HepG2 (cell line): ENCODE results near the gene LRRIQ4. TPM values are rescaled to one million over a fixed set of nuclear protein-coding genes. Genes with fewer than 3 reads are reported as not detected.
A peak's percentile ranks its signal among the peaks of the same experiment; 100 is the strongest.

Experiments used
- ATRX ChIP-seq: sonication (generic); formaldehyde crosslinking; IDR thresholded peaks from 2 replicates; pipeline ENCODE4 v1.4.0; 2020; ENCODE audit warnings: missing genetic modification reagents, borderline replicate concordance
- FIP1L1 ChIP-seq: fragments of 200-400 bp; formaldehyde crosslinking; IDR thresholded peaks from 2 replicates; pipeline ENCODE4 v1.6.1; 2018; ENCODE audit warnings: low read depth, mild to moderate bottlenecking, low read length, moderate library complexity, borderline replicate concordance; ENCODE audit not compliant: insufficient read depth
- MBNL3 ChIP-seq: fragments of 250-450 bp; sonication (Bioruptor Pico); conservative IDR thresholded peaks from 2 replicates; pipeline ENCODE4 v1.8.0; 2022; ENCODE audit warnings: mild to moderate bottlenecking, inconsistent platforms
- MED13 ChIP-seq: sonication (generic); formaldehyde crosslinking; IDR thresholded peaks from 2 replicates; pipeline ENCODE4 v1.5.0; 2020; ENCODE audit warnings: missing genetic modification reagents
- NCOA1 ChIP-seq: sonication (generic); formaldehyde crosslinking; IDR thresholded peaks from 2 replicates; pipeline ENCODE4 v1.9.0; 2021; ENCODE audit warnings: missing genetic modification reagents
- NFE2 ChIP-seq: sonication (generic); formaldehyde crosslinking; IDR thresholded peaks from 2 replicates; pipeline ENCODE4 v1.4.0; 2020; ENCODE audit warnings: missing genetic modification reagents
- TP53 ChIP-seq: sonication (generic); formaldehyde crosslinking; conservative IDR thresholded peaks from 2 replicates; pipeline ENCODE4 v1.4.0; 2020; ENCODE audit warnings: missing genetic modification reagents
- ZNF501 ChIP-seq: sonication (generic); formaldehyde crosslinking; IDR thresholded peaks from 2 replicates; pipeline ENCODE4 v1.5.1; 2020; ENCODE audit warnings: mild to moderate bottlenecking, moderate library complexity, missing genetic modification reagents
- ZSCAN12 ChIP-seq: sonication (generic); formaldehyde crosslinking; IDR thresholded peaks from 2 replicates; pipeline ENCODE4 v1.9.0; 2021; ENCODE audit warnings: mild to moderate bottlenecking, missing genetic modification reagents
- polyA plus RNA-seq, 8 experiments: library from polyadenylated mRNA; depleted of rRNA in 3 of 8; stranded (reverse) in 7 of 8; unstranded in 1 of 8; fragments of >200 nt; fragmentation: Illumina TruSeq in 4 of 8; extraction: Trizol in 4 of 8; gene quantifications; 2 replicates each; pipeline versions ENCODE4 v1.2.1 to v1.2.3, GENCODE V29; 2011 to 2016; ENCODE audit warnings: low read depth in 4 of 8, missing spikeins in 1 of 8, mixed read lengths in 1 of 8; ENCODE audit not compliant: insufficient read depth in 1 of 8
- total RNA-seq, 5 experiments: library from RNA; depleted of rRNA; stranded (reverse); fragments of >200 nt; fragmentation: Illumina TruSeq; extraction: Trizol; gene quantifications; 2 replicates each; pipeline ENCODE4 v1.2.3, GENCODE V29; 2016; ENCODE audit warnings: low read depth in 1 of 5
- TF ChIP-seq, protein P1 (sequence below): sonication (generic); formaldehyde crosslinking; IDR thresholded peaks from 2 replicates; pipeline ENCODE4 v1.8.1; 2022; ENCODE audit warnings: mild to moderate bottlenecking, missing genetic modification reagents
- TF ChIP-seq, protein P2 (sequence below): sonication (generic); formaldehyde crosslinking; IDR thresholded peaks from 2 replicates; pipeline ENCODE4 v1.5.0; 2020; ENCODE audit warnings: mild to moderate bottlenecking, missing genetic modification reagents

LRRIQ4 gene
- total and polyA plus RNA-seq, 2 of the 13 experiments (the other 11 are each of a cell fraction or from before 2014, with no cell fraction given), result not detected

DNA sequence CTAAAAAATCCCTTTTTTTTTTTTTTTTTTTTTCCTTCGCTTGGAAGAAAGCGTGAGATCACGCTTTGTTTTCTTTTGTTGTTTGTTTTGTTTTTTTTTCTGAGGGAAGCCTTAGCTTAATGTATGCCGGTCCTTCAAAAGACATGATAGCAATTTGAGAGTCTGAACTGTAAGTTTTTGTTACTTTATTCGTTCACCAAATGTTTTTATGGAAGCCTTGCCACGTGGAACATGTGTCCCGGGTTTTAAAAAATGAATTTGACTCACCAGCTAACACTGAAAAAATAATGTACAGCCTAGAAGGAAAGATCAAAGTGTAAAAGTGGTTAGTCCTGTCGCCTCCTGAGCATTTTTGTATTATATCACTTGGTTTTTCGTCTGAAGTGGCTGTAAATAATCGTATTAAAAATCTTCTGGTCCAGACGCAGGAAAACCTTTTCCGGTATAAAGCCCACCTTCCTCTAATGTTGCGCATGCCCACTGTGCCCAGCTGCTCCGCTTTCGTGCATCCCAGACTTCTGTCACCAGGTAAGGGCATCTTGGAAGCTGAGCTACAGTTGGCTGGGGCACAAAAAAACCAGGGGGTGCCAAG is 40.3 kb upstream of the LRRIQ4 start (continued):
- TF ChIP-seq, protein P1, sequence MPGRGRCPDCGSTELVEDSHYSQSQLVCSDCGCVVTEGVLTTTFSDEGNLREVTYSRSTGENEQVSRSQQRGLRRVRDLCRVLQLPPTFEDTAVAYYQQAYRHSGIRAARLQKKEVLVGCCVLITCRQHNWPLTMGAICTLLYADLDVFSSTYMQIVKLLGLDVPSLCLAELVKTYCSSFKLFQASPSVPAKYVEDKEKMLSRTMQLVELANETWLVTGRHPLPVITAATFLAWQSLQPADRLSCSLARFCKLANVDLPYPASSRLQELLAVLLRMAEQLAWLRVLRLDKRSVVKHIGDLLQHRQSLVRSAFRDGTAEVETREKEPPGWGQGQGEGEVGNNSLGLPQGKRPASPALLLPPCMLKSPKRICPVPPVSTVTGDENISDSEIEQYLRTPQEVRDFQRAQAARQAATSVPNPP (CRISPR knock-in tag), result no peak
- TF ChIP-seq TP53 (CRISPR knock-in tag) (no peak), ATRX (CRISPR knock-in tag) (no peak), MBNL3 (no peak), FIP1L1 (no peak), NCOA1 (CRISPR knock-in tag) (0 out of 2 replicates have a peak, but pooled peaks have one; percentile 12), ZSCAN12 (CRISPR knock-in tag) (no peak), ZNF501 (CRISPR knock-in tag) (no peak), MED13 (no peak), NFE2 (no peak)
- TF ChIP-seq, protein P2, sequence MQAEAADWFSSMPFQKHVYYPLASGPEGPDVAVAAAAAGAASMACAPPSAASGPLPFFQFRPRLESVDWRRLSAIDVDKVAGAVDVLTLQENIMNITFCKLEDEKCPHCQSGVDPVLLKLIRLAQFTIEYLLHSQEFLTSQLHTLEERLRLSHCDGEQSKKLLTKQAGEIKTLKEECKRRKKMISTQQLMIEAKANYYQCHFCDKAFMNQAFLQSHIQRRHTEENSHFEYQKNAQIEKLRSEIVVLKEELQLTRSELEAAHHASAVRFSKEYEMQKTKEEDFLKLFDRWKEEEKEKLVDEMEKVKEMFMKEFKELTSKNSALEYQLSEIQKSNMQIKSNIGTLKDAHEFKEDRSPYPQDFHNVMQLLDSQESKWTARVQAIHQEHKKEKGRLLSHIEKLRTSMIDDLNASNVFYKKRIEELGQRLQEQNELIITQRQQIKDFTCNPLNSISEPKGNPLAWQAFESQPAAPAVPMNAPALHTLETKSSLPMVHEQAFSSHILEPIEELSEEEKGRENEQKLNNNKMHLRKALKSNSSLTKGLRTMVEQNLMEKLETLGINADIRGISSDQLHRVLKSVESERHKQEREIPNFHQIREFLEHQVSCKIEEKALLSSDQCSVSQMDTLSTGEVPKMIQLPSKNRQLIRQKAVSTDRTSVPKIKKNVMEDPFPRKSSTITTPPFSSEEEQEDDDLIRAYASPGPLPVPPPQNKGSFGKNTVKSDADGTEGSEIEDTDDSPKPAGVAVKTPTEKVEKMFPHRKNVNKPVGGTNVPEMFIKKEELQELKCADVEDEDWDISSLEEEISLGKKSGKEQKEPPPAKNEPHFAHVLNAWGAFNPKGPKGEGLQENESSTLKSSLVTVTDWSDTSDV (CRISPR knock-in tag), result no peak
